Tibial nerve (tissue), 4 donors: Measurements from ENCODE around the gene NCAPG2. TPM values are rescaled to one million over a fixed set of nuclear protein-coding genes. Genes with fewer than 3 reads are reported as not detected.

ENCODE experiments used
- DNase-seq, 2 donors: peaks; one replicate each; pipeline ENCODE4 v3.0.0-alpha.2; 2019; ENCODE audit warnings: low spot score in 2 of 2
- H3K27ac ChIP-seq, 4 donors: fragments of 200-600 bp; sonication (generic) in 3 of 4; one replicate each; pipeline ENCODE4 v1.5.1; 2017 to 2019; ENCODE audit warnings: mild to moderate bottlenecking in 1 of 4
- H3K27me3 ChIP-seq, 2 donors: fragments of 200-600 bp; sonication (generic) in 1 of 2; one replicate each; pipeline versions ENCODE4 v1.5.1 to v1.6.0; 2017 to 2019
- H3K36me3 ChIP-seq, 3 donors: fragments of 200-600 bp; sonication (generic); one replicate each; pipeline ENCODE4 v1.5.1; 2018 to 2019
- H3K4me1 ChIP-seq, 4 donors: fragments of 200-600 bp; sonication (generic) in 3 of 4; one replicate each; pipeline ENCODE4 v1.5.1; 2017 to 2019
- H3K4me3 ChIP-seq, 4 donors: fragments of 200-600 bp; sonication (generic) in 3 of 4; one replicate each; pipeline ENCODE4 v1.5.1; 2017 to 2019; ENCODE audit warnings: mild to moderate bottlenecking in 1 of 4, moderate library complexity in 1 of 4
- H3K9me3 ChIP-seq, 4 donors: fragments of 200-600 bp; sonication (generic) in 3 of 4; one replicate each; pipeline ENCODE4 v1.5.1; 2017 to 2019
- CTCF ChIP-seq, 5 experiments: fragments of 200-600 bp in 3 of 5; fragments of 450-650 bp in 2 of 5; sonication (generic) in 3 of 5; IDR thresholded peaks; one replicate each; pipeline ENCODE4 v1.5.1; 2016 to 2019; ENCODE audit warnings: antibody characterized with exemption in 5 of 5, mild to moderate bottlenecking in 3 of 5, moderate library complexity in 2 of 5
- EP300 ChIP-seq, 2 donors: sonication (generic); formaldehyde crosslinking; IDR thresholded peaks; one replicate each; pipeline ENCODE4 v1.6.1; 2017; ENCODE audit warnings: antibody characterized with exemption in 2 of 2, mild to moderate bottlenecking in 1 of 2
- POLR2A ChIP-seq, 2 donors: fragments of 450-650 bp; IDR thresholded peaks; one replicate each; pipeline ENCODE4 v1.6.1; 2017; ENCODE audit warnings: antibody characterized with exemption in 2 of 2, mild to moderate bottlenecking in 2 of 2, moderate library complexity in 2 of 2
- WGBS, 2 donors: methylation state at CpG; one replicate each; pipeline ENCODE4 v1.1.5; 2018; 5-methylcytosine and 5-hydroxymethylcytosine counted together
- total RNA-seq, 4 donors: library from RNA; depleted of rRNA; stranded (reverse); fragments of >200 nt; gene quantifications; one replicate each; pipeline ENCODE4 v1.1.0, GENCODE V29; 2016

Gene NCAPG2
- total RNA-seq, 4 donors from 2014 or later = 6.5 to 17.9 (median 11.0) TPM

DNA sequence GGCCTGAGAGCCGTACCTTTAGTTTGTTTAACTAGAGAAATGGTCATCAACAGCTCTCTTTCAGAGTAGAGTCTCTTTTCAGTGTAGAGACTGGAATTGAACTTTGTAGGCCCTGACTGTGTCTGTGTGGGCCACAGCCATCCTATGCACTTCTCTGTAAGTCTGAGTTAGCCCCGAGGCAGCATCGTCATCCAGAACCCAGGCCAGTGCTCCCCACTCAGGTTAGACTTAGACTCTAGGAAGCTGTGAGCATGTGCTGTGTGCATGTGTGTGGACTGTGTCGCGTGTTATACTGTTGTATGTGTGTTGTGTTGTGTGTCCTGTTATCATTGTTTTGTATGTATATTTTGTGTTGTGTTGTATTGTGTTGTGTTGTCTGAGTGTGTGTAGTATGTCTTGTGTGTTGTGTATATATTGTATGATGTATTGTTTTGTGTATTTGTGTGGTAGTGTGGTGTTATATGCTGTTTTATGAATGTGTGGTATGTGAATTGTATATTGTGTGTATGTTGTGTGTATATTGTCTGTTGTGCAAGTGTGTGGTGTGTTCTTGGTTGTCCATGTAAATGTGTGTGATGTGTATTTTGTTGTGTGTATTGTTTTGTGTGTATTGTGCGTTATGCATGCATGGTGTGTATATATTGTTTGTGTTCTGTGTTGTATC lies 18.1 kb upstream of the NCAPG2 start:
- 87 to 94% methylated on average over 6 of the region's 6 CpGs for WGBS, 2 donors
- Histone ChIP-seq H3K4me1 (no peaks in the 10 kb centered on the region), H3K27ac (no peak overlapping the region), H3K9me3 (no peaks in the 10 kb centered on the region), H3K27me3 (no peaks in the 10 kb centered on the region), H3K36me3 (no peaks in the 10 kb centered on the region), H3K4me3 (no peak overlapping the region)
- no peak for DNase-seq
- TF ChIP-seq CTCF (IDR thresholded peaks at IDR 0.05) (no peak), POLR2A (IDR thresholded peaks at IDR 0.05) (no peak), EP300 (IDR thresholded peaks at IDR 0.05) (no peak)

- no peaks in the 10 kb centered on the region for H3K9me3 ChIP-seq
These were observed 15.5 kb upstream of the NCAPG2 start for GRCh38 chr7:158720112-158720511.

GRCh38 chr7:158716802-158717201 lies 12.2 kb upstream of the NCAPG2 start:
- Histone ChIP-seq H3K9me3 (no peaks in the 10 kb centered on the region), H3K4me1 (no peaks in the 10 kb centered on the region), H3K4me3 (no peak overlapping the region), H3K27me3 (no peaks in the 10 kb centered on the region), H3K27ac (no peak overlapping the region), H3K36me3 (no peaks in the 10 kb centered on the region)
- DNase-seq = no peak
- TF ChIP-seq CTCF (IDR thresholded peaks at IDR 0.05) (no peak), EP300 (IDR thresholded peaks at IDR 0.05) (no peak), POLR2A (IDR thresholded peaks at IDR 0.05) (no peak)
- 76 to 96% methylated on average over 1 of the region's 1 CpG for WGBS, 2 donors

More at GRCh38 chr7:158720112-158720511, 15.5 kb upstream of the NCAPG2 start:
- no peak overlapping the region for H3K4me3 ChIP-seq
- no peak for DNase-seq
- H3K36me3 ChIP-seq = no peaks in the 10 kb centered on the region
- no peak for TF ChIP-seq CTCF (IDR thresholded peaks at IDR 0.05)
- TF ChIP-seq POLR2A (IDR thresholded peaks at IDR 0.05) = no peak
- no peak for TF ChIP-seq EP300 (IDR thresholded peaks at IDR 0.05)
- 90 to 91% methylated on average over 9 of the region's 9 CpGs for WGBS, 2 donors
- H3K27ac ChIP-seq = no peak overlapping the region
- no peaks in the 10 kb centered on the region for H3K4me1 ChIP-seq
- no peaks in the 10 kb centered on the region for H3K27me3 ChIP-seq

DNA sequence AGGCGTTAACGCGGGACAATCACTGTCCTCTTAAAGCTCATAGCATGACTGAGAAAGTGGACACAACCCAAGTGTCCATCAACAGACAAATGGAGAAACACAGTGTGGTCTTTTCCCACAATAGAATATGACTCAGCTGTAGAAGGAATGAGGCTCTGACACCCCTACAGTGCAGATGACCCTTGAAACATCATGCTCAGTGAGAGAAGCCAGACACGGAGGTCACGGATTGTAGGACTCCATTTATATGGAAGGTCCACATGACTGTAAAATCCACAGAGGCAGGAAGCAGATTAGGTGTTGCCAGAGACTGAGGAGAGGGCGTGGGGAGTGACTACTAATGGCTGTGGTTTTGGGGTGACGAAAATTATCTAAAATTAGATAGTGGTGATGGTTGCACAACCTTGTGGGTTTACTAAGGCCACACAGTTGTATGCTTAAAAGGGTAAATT lies 6.1 kb upstream of the NCAPG2 start:
- Histone ChIP-seq H3K4me1 (peaks cover 0 to 7% (median 0%) of the 10 kb centered on the region in 4 donors), H3K9me3 (peaks cover 0 to 11% (median 0%) of the 10 kb centered on the region in 4 donors), H3K36me3 (no peaks in the 10 kb centered on the region), H3K4me3 (no peak overlapping the region), H3K27me3 (no peaks in the 10 kb centered on the region), H3K27ac (no peak overlapping the region)
- TF ChIP-seq CTCF (IDR thresholded peaks at IDR 0.05) = no peak
- TF ChIP-seq EP300 (IDR thresholded peaks at IDR 0.05) = no peak
- TF ChIP-seq POLR2A (IDR thresholded peaks at IDR 0.05) = no peak
- 74 to 83% methylated on average over 7 of the region's 7 CpGs for WGBS, 2 donors
- no peak for DNase-seq

DNA sequence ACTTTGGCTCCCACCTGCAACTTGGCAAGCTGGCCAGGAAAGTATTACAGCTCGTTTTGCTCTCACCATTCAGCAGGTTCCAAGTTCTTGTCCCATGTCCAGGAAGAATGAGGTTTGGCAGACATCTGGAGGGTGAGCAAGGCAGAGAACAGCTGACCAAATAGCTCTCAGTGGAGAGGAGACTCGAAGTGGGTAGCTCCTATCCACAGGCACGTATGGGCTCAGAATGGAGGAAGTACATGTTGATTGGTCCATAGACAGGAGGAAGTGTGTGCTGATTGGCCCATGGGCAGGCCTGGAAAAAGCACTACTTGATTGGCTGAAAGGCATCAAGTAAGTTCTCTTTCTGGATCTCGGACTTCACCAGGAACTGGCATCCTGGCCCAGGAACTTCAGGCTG lies 3.0 kb upstream of the NCAPG2 start:
- TF ChIP-seq CTCF (IDR thresholded peaks at IDR 0.05) (no peak), EP300 (IDR thresholded peaks at IDR 0.05) (no peak), POLR2A (IDR thresholded peaks at IDR 0.05) (no peak)
- H3K4me3 ChIP-seq = no peak overlapping the region
- H3K27ac ChIP-seq = no peak overlapping the region
- WGBS, 2 donors = 61 to 64% methylated on average over 4 of the region's 4 CpGs
- H3K36me3 ChIP-seq = no peaks in the 10 kb centered on the region
- H3K9me3 ChIP-seq = peaks cover 0 to 11% (median 0%) of the 10 kb centered on the region in 4 donors
- no peaks in the 10 kb centered on the region for H3K27me3 ChIP-seq
- DNase-seq = no peak
- H3K4me1 ChIP-seq = peaks cover 0 to 28% (median 9%) of the 10 kb centered on the region in 4 donors
